SIG-M5 (cell line): ENCODE measurements around the gene DDI2.
"Not testable (repeated sequence)": the region's sequence is repeated elsewhere in the genome, so short reads cannot be mapped to it uniquely, and the experiment has no call there.

ENCODE experiments used
- DNase-seq: peaks from one replicate; lab custom pipeline; 2025; lab: John Stamatoyannopoulos, UW

Gene DDI2

DNA sequence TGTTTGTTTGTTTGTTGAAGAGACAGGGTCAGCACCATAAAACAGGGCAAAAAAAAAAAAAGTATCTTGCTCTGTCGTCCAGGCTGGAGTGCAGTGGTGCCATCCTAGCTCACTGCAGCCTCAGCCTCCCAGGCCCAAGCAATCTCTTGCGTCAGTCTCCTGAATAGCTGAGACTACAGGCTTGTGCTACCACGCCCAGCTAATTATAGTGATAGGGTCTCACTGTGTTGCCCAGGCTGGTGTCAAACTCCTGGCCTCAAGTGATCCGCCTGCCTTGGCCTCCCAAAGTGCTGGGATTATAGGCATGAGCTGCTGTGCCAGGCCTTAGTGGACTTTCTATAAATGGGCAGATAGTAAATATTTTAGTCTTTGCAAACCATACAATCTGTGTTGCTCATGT, 19.2 kb downstream of the DDI2 start:
- no peak for DNase-seq

DNA sequence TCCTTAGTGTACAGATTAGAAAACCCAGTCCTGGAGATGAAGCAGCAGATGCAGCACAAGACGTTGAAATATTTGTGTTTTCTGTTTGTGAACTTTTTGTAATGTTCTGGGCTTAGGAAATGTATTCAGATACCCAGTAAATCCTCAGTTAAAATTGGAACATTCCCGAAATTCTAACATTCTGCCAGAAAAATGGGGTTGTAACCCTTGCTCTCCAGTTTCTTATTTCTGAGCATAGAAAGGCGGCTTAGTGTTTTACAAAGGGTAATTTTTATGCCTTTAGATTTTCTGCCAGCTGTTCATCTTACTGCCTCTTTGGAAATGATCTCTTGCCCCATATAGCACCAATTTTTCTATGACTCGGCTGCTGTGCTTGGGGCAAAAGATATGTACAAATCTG, 20.6 kb downstream of the DDI2 start:
- DNase-seq, result no peak

DNA sequence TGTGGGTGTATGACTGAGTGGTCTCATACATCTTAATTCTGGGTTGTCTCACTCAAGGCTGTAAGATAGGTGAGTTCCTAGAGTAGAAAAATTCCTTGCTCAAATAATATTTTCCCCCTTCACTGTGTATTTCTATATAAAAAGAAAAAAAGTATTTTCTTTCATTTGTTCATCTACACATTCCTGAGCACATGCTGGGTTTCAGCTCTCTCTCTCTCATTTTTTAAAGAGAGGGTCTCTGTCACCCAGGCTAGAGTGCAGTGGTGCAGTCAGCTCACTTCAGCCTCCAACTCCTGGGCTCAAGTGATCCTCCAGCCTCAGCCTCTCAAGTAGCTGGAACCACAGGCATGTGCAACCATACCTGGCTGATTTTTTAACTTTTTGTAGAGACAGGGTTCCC, 22.0 kb downstream of the DDI2 start:
- no peak for DNase-seq

DNA sequence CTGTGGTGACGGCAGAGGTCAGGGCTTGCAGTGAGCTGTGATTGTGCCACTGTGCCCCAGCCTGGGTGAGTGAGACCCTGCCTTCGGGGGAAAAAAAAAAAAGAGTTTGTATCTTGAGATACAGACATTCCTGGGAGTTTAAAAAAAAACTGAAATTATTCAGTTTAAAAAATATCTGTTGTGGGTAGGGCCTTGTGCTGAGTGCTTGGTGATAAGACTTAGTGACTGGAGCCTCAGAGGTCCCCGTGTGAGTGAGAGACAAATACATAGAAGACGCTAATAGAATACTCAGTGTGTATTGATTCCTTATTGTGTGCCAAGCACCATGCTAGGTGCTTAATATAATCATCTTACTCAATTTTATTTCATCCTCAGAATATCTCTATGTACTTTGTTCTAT, 22.7 kb downstream of the DDI2 start:
- no peak for DNase-seq

DNA sequence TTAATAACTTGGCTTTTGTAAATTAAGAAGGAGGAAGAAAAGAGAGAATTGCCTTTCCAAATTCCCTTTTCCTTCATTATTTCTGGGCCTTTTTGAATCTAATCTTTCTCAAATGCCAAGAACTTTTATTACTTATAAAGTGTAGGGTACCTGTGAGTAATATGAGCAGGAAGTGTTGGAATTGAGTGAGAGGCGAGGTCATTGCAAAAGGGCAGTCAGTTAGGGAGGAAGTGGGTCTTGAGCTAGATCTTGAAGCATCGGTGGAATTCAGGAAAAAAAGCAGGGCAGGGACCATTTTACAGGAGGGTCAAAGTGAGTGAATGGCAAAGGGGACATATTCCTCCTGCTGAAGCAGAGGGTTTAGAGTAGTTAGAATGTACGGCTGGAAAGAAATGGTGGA, 23.4 kb downstream of the DDI2 start:
- no peak for DNase-seq

DNA sequence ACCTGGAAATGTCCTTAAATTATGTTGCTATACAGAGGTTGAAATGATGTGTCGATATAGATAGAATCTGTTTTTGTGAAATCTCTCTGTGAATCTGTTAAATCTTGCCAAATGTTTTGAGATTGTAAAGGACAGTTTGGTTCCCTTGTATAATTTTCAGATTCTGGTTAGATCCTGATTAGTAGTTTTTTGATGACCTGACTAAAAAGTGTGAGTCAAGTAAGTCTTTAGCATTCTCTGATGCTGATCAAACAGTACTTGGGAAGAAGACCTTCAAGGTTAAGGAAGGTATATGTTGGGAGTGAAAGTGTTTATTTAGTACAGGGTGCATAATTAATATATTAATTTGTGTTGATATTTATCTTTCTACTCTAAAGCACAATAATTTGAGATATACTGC, 32.7 kb downstream of the DDI2 start:
- no peak for DNase-seq

DNA sequence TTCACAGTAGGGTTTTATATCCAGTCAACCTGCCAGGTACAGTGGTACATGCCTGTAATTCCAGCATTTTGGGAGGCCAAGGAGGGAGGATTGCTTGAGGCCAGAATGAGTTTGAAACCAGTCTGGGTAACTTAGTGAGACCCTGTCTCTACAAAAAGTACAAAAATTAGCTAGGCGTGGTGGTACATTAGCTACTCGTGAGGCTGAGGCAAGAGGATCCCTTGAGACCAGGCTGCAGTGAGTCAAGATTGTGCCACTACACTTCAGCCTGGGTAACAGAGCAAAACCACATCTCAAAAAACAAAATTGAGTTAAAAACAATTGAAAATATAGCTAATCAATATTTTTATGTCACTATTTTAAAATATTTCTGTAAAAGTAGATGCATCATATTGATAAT, 33.2 kb downstream of the DDI2 start:
- no peak for DNase-seq

DNA sequence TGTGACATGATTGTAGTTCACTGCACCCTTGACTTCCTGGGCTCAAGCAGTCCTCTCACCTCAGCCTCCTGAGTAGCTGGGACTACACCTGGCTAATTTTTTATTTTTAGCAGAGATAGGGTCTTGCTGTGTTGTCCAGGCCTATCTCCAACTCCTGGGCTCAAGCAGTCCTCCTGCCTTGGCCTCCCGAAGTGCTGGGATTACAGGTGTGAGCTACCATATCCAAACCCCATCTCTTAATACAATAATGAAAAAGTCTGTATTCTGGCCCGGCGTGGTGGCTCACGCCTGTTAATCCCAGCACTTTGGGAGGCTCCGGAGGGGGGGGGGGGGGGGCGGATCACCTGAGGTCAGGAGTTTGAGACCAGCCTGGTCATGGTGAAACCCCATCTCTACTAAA, 34.9 kb downstream of the DDI2 start:
- DNase-seq, result not testable (repeated sequence)

DNA sequence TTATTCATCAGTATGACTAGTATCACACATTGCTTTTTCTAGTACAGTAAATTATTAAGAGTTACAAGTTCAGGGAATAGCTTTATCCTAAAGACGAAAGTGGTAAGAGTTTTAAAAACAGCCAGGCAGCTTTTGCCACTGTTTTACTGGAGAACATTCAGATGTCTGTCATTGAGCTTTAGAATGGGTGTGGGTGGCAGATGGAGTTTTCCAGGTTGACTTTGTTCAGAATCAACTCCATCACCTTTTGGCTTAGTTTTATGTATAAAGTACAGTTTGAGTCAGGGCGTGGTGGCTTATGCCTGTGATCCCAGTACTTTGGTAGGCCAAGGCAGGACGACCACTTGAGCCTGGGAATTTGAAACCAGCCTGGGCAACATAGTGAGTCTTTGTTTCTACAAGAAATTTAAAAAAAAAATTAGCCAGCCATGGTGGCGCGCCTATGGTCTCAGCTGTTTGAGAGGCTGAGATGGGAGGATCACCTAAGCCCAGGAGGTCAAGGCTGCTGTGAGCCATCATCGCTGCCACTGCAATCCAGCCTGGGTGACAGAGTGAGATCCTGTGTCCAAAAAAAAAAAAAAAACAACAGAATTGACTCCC, 36.9 kb downstream of the DDI2 start:
- no peak for DNase-seq

DNA sequence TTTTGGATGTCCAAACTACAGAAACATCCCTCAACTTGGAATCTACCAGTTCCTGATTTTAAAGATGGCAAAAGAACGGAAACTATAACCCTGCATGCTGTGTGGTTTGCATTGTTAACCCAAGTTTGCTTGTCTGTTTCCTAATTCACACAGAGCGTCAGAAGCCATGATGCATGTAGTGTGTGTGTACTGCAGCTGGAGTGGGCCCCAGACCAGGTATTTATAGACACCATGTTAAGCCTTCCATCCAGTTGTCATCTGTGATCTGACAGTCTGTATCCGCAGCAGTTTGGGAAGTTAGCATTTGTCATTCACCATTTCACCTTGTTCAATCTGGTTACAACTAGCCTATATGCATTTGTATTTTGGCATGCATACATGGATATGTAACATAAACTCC, 39.2 kb downstream of the DDI2 start:
- DNase-seq, result no peak

DNA sequence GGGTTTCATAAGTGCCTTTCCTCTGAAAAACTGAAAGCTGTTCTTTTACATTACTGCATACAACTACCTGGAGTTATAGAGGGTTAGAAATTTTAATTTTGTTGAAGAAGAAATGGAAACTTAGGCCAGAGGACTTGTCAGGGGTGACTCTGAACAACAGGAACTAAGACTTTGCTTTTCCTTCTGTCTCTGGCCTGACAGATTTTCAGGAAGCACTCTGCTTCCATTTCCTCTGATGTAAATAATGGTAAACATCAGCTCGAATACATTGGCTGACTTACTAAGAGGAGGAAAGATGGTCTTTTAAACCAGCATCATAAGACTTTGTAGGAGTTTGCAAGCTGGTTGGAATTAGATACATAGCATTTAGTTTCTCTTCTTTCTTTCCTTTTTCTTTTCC, 39.8 kb downstream of the DDI2 start:
- no peak for DNase-seq

DNA sequence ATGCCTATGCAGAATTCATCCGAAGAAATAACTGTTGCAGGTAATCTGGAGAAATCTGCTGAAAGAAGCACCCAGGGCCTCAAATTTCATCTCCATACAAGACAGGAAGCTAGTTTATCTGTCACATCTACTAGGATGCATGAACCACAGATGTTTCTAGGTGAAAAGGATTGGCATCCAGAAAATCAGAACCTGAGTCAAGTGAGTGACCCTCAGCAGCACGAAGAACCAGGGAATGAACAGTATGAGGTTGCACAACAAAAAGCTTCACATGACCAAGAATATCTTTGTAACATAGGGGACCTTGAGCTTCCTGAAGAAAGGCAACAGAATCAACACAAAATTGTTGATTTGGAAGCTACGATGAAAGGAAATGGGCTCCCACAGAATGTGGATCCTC, 42.9 kb downstream of the DDI2 start:
- DNase-seq, result no peak

DNA sequence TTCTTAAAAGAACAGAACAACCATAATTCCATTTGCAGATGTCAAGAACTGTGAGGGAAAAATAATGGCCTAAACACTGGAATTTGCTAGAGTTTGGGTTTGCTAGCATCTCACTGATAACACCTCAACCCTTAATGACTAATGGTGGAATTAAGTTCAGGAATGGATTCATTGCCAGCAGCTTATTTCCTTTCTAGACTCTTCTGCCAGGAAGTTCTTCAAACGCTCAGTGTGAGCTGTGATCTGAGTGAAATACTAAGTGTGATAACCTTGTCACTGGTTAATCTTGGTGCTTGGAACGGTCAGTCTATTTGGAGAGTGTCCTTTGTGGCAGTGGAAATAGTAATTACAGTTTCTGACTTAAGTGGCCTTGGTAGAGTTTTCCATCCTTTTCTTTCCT, 45.2 kb downstream of the DDI2 start:
- DNase-seq, result no peak

DNA sequence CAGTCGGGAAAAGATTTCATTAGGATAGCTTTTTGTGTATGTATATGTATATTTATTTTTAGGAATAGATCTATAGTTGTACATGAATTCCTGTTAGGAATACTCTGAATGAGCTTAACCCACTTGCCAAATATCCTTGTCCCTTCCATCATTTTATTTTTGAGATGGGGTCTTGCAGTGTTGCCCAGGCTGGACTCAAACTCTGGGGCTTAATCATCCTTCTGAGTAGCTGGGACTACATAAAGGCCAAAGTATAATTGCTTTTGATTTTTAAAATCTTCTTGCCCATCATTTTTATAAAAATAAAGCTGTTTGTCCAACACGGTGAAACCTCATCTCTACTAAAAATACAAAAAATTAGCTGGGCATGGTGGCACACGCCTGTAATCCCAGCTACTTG, 46.7 kb downstream of the DDI2 start:
- no peak for DNase-seq

DNA sequence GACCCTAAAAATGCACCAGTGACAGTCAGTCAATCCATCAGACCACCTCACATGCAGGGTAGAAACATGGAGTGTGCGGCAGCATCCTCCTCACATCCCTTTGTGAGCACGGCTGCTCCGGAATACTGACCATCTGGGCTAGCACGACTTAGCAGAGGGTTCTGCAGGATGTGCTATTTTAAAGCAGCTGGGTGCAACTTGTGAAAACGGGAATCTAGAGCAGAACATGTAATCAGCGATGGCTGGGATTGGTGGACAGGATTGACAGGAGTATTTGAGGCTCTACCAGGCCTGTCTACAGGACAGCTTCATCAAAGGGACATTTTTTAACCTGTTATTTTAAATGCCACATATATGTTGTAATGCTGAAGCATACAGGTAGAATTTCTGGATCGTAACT, 50.1 kb downstream of the DDI2 start:
- DNase-seq, result no peak

DNA sequence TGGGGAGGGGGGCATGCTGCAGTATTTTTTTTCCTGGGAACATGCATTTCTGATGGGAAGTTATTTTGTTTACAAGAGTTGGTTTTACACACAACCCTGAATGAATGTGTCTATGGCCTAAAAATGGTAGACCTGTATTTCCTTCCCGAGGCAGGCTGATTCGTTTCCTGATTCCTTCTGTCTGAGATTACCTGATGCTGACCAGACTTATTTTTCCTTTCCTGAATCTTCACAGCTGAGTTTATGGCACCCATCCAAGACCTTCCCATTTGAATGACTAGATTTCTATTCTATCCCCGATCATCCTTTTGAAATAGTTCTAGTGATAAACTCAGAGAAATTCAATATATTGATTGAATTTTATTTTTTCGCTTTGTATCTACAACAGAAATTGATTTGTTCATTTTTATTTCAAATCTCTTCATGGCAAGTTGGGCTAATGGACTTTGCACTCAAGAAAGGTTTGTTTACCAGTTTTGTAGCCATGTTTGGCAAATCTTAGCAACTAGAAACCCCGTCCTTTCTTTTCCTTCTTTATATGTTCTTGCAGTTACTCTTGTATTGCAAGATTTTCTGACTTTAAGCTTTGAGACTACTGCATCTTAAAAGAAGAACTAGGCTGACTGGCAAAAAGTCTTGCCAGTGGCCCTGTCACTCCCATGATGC, 51.0 kb downstream of the DDI2 start:
- no peak for DNase-seq

DNA sequence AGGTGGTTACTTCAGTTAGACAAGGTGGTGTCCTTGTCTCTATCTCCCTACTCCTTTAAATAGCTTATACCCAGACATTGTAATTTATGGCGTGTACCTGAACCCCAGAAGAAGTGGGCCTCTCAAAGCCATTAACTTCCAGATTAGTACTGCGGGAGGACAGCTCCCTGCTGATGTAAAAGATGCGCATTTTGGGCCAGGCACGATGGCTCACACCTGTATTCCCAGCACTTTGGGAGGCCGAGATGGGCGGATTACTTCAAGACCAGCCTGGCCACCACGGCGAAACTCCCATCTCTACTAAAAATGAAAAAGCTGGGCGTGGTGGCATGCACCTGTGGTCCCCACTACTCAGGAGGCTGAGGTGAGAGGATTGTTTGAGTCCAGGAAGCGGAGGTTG, 51.8 kb downstream of the DDI2 start:
- no peak for DNase-seq

DNA sequence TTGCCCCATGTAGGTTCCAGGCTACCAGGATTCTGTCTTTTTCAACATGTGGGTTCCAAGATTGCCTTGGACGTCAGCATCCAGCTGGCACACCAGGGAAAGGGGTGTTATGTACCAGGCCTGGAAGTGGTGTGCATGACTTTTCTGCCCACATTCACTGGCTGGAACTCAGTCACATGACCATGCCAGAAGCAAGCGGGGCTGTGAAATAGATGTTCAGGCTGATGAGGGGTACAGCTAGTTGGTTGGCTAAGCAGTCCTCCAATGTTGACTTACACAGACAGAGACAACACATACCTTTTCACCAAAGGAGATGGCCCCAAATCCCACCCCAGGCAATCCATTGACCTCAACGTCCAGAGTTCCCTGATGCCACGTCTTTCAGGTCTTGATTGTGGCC, 52.6 kb downstream of the DDI2 start:
- DNase-seq, result no peak

DNA sequence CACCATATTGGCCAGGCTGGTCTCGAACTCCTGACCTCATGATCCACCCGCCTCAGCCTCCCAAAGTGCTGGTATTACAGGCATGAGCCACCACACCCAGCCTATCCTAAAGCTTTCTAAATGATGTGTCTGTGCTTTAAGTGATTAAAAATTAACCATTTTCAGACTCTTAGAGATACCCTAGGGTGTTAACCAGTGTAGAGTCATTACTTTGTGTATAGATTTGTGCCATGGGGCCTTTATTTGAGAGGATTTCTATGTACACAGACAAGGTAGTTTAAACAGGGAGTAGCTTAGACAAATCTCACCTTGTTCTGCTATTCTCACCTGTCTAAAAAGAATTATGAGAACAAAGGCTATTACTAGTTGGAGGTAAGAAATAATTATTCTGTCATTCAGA, 54.2 kb downstream of the DDI2 start:
- no peak for DNase-seq

DNA sequence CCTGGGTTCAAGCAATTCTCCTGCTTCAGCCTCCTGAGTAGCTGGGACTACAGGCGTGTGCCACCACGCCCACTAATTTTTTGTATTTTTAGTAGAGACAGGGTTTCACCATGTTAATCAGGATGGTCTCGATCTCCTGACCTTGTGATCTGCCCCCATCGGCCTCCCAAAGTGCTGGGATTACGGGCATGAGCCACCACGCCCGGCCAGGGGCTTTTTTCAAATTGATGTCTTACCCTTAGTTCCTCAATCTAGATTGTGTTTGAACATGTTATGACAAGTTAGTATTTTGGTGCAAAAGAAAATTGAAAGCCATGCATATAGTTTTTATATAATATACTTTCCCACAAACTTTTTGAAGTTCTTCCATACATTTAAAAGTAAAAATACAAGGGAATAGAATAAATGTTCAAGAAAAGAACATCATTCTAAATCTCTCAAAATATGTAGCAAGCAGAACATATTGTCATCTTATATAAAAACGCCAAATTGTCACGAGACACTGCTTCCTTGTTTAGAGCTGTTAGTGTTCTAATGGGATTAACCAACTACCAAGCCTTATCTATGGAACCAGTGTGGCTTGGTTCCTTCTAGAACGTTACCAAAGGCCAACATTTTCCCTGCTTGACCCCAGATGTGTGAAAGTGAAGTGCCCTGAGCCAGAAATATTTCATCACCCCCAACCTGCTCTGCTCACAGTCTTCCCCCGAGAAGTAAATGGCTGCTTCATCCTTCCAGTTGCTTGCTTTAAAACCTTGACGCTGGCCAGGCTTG, 57.3 kb downstream of the DDI2 start:
- no peak for DNase-seq

DNA sequence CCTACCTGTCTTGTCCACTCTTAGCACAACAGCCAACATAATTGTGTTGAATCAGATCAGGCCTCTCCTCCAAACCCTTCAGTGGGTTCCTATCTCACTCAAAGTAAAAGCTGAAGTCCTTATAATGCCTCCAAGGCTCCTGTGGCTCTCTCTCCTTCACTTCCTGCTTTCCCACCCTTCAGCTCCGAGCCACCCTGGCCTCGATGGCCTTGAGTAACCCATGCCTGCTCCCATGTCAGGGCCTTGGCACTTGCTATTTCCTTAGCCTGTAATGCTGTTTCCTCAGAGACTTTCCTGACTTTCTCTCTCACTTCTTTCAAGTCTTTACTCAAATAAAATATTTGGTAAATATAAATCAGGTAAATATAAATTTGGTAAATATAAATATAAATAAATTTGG, 58.8 kb downstream of the DDI2 start:
- no peak for DNase-seq

DNA sequence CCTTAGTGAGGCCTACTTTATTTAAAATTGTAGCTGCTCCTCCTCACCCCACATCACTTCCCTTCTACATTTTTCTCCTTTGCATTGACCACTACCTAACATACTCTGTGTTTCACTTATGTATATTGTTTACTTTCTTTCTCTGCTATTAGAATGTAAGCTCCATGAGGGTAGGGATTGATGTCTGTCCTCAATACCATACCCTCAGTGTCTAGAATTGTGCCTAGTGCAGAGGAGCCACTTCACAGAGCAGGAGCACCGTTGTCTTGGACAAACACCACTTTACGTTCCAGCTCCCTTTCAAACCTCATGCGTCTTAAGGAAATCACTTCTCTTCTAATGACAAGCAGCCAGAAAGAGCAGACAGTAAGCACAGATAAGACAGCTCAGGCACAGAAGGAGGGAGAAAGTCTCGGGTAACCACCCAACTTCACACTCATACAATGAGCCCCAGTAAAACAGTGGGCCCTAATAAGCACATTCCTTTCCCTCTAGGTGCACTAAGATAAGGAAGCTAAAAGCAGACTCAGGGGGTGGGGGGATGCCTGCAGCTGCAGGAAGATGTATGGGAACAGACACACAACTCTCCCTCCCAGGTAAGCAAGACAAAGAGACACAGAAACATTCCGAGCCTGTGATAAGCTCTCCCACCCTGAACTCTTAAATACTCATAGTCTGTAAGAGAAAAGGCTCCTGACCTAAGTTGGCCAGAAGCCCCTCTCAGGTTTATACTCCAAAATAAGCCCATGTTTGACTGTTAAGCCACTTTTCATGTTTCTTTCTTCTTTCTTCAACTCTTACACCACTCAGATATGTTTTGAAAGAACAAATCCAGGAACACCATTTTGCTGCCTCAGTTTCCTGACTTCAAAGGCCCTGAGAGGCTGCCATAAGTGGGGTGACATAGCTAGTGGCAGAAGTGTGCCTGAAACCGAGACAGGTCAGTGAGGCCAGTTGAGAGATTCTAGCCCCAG, 59.7 kb downstream of the DDI2 start:
- no peak for DNase-seq
